GM21515 (cell line): Measurements from ENCODE around the gene AGBL1.

Source experiments
- ATAC-seq: cut with Tn5 transposase; IDR thresholded peaks from one replicate; pipeline ENCODE4 v1.9.1; 2021; ENCODE audit not compliant: unreplicated experiment

The AGBL1 gene

DNA sequence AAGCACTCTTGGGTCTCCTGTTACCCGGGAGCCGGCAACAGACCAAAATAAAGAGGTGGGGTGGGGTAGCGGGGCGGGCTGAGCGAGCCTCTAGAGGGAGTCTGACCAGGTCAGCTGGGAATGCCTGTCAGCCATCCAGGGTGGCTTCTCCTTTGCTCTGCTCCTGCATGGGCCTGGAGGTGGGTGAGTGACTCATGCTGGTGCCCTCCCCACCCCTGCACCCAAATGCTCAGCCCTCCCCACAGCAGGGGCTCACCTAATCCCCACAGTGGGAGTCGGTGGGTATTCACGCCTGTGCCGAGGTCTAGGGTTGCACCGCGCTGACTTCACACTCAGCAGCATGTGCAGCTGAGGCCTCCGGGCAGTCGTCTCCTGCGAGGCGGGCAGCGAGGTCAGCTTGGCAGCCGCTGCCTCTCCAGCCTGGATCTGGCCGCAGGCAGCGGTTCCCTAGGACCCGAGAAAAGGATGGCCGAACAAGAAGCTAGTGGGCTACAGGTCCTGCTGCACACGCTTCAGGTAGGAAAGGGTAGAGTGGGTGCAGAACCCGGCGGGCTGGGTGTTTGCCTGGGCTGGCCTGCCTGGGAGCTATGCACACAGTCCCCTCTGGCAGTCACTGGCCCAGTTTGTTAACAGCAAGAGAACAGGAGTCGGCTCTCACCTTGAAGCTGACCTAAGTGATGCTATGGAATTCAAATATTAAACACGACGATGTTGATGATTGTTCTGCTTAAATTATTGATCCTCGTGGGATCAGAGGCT lies at the start of gene AGBL1:
Gene AGBL1 (plus strand): TSS at position 364 of the 759 bp plus-strand sequence.
- no peak for ATAC-seq

DNA sequence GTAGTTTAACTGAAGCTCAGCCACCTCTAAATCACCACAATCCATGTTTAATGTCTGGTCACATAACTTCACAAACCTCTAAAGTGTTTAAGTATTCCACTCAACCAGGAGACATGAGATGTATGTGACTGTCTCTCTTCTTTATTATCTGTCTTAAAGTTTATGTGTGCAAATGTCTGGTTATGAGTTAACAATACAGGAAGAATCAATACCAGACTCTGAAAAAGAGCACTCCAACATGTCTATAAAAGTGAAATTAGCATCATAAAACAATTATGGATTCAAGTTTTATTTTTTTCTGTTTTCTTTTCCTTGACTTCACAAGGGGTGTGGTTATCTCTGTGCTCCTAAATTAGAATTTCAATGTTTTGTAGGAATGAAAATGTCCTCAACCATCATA lies 44.8 kb upstream of the AGBL1 start:
- no peak for ATAC-seq

DNA sequence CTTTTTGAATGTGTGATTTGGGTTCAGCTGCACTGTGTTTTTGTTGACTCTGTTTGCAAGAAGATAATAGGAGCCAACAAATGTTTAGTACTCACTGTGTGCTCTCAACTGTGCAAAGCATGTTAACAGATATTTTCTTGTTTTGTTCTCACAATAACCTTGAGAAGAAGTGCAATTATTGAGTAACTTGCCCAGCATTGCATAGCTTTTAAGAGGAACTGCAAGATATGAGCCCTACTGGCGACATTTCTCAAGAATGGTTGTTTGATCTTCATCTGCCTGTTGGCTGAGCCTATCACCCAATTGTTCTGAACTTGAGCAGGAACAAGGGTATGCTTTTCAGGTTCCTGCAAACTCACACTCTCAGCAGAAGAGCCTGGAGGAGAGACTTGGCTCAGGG lies 43.4 kb upstream of the AGBL1 start:
- ATAC-seq: no peak

DNA sequence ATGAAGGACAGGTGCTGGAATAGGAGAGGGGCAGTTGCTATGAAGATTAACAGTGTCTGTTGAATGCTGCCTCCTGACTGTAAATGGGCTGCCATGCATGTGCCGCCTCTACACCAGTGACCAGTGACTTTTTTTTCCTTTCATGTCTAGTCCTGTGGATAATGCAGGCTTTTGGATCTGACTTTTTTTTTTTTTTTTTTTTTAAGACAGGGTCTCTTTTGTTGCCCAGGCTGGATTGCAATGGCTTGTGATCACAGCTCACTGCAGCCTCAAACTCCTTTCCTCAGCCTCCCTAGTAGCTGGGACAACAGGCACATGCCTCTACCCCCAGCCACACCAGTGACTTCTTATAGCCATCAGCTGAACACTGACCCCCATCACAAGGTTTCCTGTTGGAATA lies 41.2 kb upstream of the AGBL1 start:
- ATAC-seq: no peak

DNA sequence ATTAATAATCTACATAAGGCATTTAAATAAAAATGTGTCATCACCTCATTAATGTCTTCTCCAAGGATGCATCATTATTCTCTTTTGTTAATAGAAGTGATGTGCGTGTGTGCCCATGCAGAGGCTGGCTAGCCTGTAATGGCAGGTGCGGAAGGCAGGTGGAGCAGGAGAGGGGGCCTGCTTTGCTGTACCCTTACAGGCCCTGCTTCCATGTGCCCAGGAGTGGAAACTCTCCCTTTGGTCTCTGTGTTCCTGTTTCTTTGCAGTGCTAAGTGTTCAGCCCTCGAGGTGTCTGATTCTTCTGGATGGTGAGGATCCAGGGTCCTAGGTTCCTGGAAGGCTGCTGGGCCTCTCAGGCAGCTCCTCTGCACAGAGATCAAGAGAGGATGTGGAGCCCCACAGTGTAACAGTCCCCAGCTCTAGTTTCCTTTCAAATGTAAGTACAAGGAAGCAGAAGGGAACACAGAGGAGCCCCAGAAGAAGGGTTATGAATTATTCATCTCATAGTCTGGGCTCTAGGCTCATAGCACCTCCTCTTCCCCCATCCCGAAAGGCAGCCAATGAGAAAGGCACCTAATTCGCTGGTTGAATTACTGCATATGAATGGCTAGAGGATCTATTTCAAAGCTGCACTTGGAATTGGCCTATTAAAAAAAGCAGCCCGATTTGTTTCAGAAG lies 39.2 kb upstream of the AGBL1 start:
- no peak for ATAC-seq

DNA sequence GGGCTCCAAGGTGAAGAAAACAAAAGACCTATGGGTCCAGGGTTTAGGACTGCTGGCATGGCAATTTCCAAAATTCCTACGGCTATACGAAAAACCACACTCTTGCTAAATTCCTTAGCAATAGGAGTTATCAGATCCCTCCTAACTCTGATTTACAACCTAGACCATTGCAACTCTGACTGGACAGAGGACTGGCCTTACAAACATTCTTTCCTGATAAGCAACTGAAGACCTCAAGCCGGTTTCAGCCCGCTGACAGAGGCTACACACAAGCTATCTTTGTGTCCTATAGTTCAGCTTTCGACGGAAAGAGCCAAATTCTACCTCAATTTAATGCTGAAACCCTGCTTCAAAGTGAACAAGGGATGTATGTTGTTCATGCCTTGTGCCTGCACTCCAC lies 38.3 kb upstream of the AGBL1 start:
- no peak for ATAC-seq

DNA sequence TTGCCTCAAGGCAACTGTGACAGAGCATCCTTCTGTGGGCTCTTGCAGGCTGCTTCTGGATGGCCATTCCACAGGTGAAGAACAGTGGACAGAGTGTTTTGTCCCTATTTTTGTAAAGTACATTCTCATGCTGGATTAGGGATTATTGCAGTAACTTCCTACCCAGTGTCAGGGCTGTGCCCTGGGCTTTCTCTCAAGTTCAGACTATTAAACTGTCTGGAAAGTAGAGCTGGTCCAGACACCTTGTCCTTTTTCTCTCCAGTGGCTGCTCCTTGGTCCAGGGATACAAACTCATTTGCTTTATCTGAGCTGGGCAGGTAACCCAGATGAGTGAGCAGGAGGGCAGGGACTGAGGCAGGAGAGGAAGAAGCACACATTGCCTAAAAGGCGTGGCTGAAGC lies 37.4 kb upstream of the AGBL1 start:
- ATAC-seq: no peak

DNA sequence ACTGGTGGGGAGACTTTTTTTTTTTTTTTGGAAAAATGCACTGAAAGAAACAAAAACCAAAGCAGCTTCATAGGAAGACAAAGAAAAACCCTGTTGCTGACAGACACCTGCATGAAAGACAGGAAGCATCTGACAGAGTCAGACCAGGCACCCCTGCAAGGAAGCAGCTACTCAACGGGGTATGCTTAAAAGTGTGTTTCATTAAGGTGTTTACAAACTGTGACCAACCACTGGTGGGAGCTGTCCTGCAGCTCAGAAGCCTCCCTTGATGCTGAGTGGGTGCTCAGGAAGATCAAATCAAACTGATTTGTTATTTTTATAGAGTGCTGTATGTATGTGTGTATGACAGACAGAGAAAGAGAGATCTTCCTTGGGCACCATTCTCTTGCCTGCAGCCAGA lies 34.7 kb upstream of the AGBL1 start:
- no peak for ATAC-seq

DNA sequence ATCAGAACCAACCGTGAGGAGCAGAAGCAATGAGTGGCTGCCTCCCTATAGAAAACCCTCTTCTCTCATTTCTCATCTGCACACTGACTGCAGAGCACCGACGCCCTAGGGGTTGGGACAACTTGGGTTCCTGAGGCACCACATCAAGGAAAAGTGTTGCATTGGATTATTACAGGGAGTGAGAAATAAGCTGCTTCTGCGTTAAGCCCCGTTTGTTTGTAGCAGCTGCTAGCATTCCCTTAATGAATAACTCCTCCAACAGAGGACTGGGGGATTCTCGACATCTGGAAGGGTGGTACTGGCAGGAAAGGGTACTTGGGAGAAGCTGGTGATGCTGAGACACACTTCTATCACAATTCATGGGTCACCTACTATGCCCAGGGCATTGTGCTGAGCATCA lies 25.3 kb upstream of the AGBL1 start:
- no peak for ATAC-seq

DNA sequence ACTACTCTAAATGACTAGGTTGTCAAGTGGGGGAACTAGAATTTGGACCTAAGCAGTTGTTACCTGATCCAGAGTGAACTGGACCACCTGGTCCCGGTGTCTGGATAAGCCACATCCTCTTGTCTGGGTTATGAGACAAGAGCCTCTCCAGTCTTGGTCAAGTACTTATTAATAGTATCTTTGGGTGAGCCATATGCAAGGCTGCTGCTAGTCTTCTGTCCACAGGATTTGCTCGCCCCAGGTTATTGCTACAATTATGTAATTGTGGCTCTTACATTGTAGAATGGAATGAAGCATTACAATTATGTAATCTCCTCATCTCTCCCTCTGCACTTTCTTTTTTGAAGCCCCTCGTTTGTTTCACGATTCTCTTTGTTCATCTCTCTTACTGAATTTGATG lies 24.0 kb upstream of the AGBL1 start:
- ATAC-seq: no peak

DNA sequence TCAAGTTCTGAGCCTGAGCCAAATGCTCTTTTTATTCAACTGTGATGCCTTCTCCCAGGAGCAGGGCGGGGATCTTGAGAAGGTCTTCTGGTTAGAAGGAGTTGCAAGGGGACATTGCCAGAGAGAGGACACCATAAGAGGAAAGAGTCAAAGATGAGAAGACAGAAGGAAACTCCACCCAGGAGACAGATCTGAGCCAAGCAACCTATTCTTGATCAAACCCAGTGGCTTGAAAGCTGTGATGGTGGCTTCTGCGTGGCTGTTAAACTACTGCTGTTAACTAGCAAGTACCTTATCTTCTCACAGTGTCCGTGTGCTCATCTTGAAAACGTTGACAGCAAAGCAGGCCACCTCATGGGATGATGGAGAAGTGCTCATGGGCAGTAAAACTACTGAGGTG lies 19.8 kb upstream of the AGBL1 start:
- no peak for ATAC-seq

DNA sequence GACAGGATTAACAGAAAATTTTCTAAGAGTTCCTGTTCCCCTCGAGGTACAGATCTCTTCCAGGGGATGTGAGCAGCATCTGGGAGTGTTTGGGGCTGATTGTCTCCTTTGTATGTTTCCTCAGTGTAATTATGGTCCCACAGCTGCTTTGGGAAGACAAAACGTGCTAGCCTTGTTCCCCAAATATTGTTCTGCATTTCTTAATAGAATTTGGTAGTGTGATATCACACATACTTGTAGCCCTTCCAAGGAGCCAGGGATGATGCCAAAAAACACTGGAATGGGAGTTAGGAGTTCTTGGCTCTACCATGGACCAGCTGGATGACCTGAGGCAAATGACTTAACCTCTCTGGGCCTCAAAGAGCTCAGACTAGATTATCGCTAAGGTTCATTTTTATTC lies 19.0 kb upstream of the AGBL1 start:
- ATAC-seq: no peak

DNA sequence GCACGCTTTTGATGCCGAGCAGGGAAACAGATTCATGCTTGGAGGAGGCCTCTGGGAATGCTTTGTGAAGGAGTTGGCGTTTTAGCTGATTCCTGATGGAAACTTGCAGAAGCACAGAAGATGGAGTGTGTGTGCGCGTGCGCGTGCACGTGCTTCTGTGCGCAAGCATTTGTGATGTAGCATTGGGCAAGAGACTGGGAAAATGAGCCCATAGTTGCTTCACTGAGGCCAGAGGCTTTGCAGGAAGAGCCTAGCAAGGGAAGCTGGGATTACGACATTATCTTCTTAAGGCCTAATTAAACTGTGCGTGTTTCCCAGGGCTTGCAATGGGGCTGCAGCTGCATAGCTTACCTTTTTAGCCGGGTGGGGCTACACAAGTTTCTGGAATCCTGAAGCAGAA lies 18.1 kb upstream of the AGBL1 start:
- ATAC-seq: no peak

DNA sequence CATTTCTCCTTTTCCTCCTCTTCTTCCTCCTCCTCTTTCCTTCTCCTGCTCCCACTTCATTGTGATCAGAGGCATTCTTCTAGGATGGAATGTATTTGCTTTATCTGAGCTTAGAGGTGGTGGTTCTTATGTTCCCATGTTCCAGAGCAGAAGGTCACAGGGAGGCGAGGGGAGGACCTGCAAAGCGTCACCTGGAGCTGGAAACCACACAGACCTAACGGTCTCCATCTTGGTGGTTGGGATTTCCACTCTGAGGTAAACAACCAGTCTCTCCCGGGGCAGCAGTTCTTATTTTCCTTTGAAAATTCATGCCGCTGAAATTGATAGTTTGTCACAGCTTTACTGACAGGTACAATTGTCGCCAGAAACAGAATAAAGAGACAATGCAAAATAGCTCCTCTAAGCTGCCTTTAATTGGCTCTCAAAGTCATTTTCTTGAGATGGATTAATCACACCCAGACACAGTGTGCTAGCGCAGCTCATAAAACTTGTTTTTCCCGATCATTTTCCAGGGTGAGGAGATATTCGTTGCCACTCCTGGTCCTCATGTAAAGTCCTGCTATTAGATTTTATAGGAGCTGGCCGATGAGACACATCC lies 16.9 kb upstream of the AGBL1 start:
- no peak for ATAC-seq

DNA sequence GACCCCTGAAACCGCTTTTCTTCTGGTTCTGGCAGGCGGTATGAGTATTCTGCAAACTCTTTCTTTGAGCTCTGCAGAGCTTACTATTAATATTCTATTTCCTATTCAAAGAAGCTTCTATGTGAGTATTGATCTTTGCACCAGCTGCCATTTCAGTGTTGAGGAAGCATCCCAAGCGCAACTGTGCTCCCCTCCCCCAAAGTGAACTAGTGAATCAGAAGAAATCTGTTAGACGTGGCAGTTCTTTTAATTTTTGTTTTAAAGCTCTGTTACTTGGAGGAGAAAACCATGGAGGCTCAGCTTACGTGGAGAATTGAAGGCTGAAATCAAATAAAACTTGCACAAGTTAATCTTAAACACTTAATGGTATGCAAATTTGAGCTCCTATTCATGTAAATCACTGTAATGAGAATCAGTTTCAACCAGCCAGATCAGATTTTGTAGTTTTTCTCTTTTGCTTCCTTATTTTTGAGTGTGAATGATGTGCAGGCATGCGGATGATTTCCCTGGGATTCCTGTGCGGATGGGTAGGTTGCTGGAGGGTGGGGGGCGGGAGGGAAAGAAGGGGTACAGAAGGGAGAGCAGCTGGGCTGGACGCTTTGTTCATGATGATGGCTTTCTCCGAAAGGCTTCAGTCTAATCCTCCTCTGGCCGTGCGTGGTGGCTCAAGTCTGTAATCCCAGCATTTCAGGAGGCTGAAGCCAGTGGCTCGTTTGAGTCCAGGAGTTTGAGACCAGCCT lies 16.1 kb upstream of the AGBL1 start:
- no peak for ATAC-seq

DNA sequence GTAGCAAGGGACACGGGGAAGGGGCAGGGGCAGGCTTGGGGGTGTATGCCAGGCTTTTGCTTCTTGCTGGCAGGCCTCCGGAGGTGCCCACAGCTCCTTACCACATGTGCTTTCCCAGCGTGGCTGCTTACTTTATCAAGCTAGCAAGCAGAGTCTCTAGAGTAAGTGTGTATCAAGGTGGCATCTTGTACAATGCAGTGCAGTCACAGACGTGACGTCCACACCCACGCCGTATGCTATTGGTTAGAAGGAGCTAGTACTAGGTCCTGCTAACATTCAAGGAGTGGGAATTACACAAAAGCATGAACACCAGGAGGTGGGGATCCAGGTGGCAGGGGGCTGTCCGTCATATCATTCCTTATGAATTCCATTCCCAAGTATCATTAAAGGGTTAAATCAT lies 15.3 kb upstream of the AGBL1 start:
- no peak for ATAC-seq

DNA sequence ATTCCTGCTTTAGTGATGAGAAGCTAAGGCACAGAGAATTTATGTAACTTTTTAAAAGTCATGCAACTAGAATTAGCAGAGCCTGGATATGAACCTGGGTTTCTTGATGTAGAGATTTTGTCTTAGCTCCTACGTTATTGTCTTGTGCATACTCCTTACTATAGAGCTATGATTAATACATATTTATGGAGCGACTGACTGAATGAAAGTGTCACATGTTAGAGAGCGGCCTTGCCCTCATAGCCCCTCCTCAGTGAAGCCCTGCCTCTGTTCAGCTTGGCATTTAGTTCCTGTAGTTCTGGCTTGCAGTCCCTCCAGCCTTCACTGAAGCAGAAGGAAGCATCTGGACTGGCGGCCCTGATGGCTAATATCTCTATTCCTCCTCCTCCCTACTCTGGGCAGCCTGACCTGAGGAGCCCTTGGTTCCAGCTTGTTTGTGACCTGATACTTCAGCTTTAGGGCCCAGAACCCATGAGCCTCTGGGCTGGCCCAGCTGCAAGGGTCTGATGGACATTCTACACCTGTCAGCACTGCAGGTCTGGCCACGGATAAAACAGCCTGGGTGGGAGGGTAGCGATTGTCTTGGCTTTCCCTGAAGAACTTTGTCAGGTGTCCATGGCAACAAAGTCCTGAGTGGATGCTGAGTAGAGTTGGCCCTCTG lies 13.4 kb upstream of the AGBL1 start:
- ATAC-seq: no peak

DNA sequence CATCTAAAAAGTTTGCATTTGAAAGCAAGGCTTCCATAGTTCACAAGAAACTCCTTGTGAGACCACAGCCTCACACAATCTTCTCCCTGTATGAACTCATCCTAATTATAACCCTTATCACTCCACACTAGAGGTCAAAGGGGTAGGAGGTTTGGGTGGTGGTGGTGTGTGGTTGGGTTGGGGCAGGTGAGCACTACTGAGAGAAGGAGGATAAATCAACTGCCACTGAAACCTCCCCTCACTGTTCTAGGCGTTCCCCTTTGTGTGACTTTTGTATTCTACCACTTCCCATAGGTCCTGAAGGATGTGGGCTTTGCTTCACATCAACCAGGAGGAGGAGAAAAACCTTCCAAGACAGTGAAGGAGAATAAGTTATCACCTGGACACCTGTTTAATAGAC lies 6.4 kb upstream of the AGBL1 start:
- no peak for ATAC-seq

DNA sequence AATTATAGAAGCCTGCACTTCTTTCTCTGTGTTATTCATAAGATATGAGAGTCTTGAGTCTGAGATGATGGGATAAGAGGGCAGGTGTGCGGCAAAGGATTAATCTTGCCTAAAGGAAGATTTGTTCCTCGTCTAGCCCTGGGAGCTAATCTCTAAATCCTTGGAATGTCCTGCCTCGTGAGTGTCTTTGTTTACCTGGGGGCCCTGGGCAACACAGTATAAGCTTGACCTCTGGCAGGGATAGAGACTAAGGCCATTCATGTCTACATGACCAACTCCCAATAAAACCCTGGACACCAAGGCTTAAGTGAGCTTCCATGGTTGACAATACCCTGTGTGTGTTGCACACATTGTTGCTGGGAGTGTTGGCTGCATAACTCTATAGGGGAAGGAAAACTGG lies 3.2 kb upstream of the AGBL1 start:
- no peak for ATAC-seq

DNA sequence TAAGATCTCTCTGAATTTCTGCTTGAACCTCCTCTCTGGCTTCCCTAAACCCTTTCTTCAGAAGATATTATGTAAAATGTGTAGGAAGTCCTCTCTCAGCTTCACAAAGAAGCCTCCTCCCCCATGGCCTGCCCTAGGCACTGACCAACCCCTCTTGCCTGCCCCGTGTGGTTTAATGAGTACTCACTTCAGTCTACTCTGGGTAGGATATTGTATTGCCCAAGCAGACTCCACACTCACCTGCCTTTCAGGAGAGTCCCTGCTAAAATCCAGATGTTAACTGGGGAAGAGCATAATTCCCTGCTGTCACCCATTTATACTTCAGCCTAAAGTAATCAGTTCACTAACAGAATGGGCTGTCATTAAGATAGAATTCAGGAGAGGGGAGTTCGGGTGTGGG lies 2.6 kb upstream of the AGBL1 start:
- no peak for ATAC-seq

DNA sequence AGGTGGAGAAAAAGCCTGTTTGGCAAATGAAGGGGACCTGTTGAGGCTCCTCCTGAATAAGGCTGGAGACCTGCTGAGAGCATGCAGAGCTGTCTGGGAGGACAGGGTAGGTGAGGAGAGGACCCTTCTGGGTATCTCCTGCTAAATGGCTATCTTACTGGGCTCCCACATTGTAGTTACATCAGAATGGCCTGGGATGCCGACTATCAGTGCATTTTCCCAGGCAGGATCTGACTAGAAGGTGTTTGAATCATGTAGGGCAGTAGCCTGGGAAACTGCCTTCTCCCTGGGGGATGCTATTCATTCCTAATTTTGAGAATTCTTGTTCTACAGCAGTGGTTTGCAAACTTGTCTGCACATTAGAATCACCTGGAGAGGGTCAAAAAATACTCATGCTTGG lies 631 bp downstream of the AGBL1 start:
- ATAC-seq: no peak
